SU-DHL-6 (cell line): ENCODE measurements around the gene FUT9.

Experiments
- H2AFZ ChIP-seq: fragments of 200-600 bp; sonication (generic); 2 replicates; pipeline ENCODE4 v1.6.1; 2014; ENCODE audit warnings: low read depth, mild to moderate bottlenecking, moderate library complexity, mixed read lengths, antibody characterized with exemption, low read length; ENCODE audit not compliant: severe bottlenecking
- H3F3A ChIP-seq: fragments of 200-600 bp; shearing (Covaris generic); 2 replicates; pipeline ENCODE4 v1.6.0; 2016; ENCODE audit warnings: antibody characterized with exemption, mild to moderate bottlenecking; ENCODE audit not compliant: insufficient read depth
- H3K27ac ChIP-seq: fragments of 200-600 bp; sonication (generic); 2 replicates; pipeline ENCODE4 v1.5.1; 2016; ENCODE audit warnings: low read depth, mild to moderate bottlenecking, low read length, moderate library complexity, mixed read lengths
- H3K27me3 ChIP-seq: fragments of 200-600 bp; sonication (generic), shearing (Covaris generic); 2 replicates; pipeline ENCODE4 v1.6.0; 2014; ENCODE audit warnings: mild to moderate bottlenecking, low read length
- H3K36me3 ChIP-seq: fragments of 200-600 bp; sonication (generic); 2 replicates; pipeline ENCODE4 v1.6.1; 2014; ENCODE audit warnings: mild to moderate bottlenecking, low read length, mixed read lengths
- H3K4me2 ChIP-seq: fragments of 300-600, 200-600 bp; shearing (Covaris generic), sonication (generic); 2 replicates; pipeline ENCODE4 v1.6.0; 2014; ENCODE audit warnings: low read length, low read depth, mild to moderate bottlenecking; ENCODE audit not compliant: poor library complexity, severe bottlenecking
- H3K4me3 ChIP-seq: fragments of 200-600 bp; sonication (generic); 2 replicates; pipeline ENCODE4 v1.5.1; 2014; ENCODE audit warnings: antibody characterized with exemption, low read length, mild to moderate bottlenecking, mixed read lengths; ENCODE audit not compliant: insufficient read depth, poor library complexity, severe bottlenecking
- H3K79me2 ChIP-seq: fragments of 200-600 bp; sonication (generic); 2 replicates; pipeline ENCODE4 v1.6.1; 2014; ENCODE audit warnings: mild to moderate bottlenecking, low read length, moderate library complexity; ENCODE audit not compliant: insufficient read depth
- H3K9ac ChIP-seq: fragments of 200-600 bp; sonication (generic); 2 replicates; pipeline ENCODE4 v1.7.0; 2014; ENCODE audit warnings: mild to moderate bottlenecking, low read length
- H3K9me2 ChIP-seq: fragments of 200-600 bp; sonication (generic); replicated peaks from 2 replicates; pipeline ENCODE4 v1.6.1; 2014; ENCODE audit warnings: low read length; ENCODE audit not compliant: insufficient read depth
- H3K9me3 ChIP-seq: fragments of 200-600 bp; sonication (generic); 2 replicates; pipeline ENCODE4 v1.6.1; 2014; ENCODE audit warnings: low read length, mixed read lengths; ENCODE audit not compliant: insufficient read depth
- H4K20me1 ChIP-seq: fragments of 200-600 bp; sonication (generic); 2 replicates; pipeline ENCODE4 v1.6.1; 2014; ENCODE audit warnings: low read depth, mild to moderate bottlenecking, antibody characterized with exemption, low read length, moderate library complexity, mixed read lengths
- CTCF ChIP-seq: fragments of 200-600 bp; sonication (generic); IDR thresholded peaks from one replicate; pipeline ENCODE4 v1.5.1; 2017; ENCODE audit warnings: antibody characterized with exemption, mild to moderate bottlenecking, low read length, moderate library complexity; ENCODE audit not compliant: insufficient read depth, poor library complexity, severe bottlenecking
- EZH2phosphoT487 ChIP-seq: fragments of 200-600 bp; sonication (generic), shearing (Covaris generic); conservative IDR thresholded peaks from 2 replicates; pipeline ENCODE4 v1.6.1; 2018; ENCODE audit warnings: mild to moderate bottlenecking, antibody characterized with exemption, low read length, moderate library complexity, mixed read lengths

Gene FUT9

DNA sequence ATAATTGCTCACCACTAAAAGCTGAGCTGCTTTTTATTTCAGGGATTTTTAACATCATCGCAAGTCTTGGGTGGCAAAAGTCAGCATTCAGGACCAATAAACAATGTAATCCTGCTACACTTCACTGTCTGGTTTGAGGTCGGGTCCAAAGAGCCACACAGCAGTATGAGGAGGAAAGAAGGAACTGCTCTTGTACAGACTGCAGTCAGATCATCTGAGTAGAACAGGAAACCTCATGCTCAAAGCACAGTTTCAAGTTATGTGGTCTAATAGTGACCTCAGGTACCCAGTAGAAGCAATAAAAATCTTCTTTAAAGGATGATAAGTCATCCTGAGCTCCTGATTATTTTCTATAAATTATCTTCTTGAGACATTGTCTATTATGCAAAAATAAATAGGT is 211.4 kb downstream of the FUT9 start:
- no peak overlapping the region for H2AFZ ChIP-seq
- H3K9me3 ChIP-seq: no peaks in the 10 kb centered on the region
- no peaks in the 10 kb centered on the region for H4K20me1 ChIP-seq
- no peaks in the 10 kb centered on the region for H3K9me2 ChIP-seq
- no peak overlapping the region for H3K4me3 ChIP-seq
- no peaks in the 10 kb centered on the region for H3K27me3 ChIP-seq
- no peak overlapping the region for H3K4me2 ChIP-seq
- no peak overlapping the region for H3K9ac ChIP-seq
- H3F3A ChIP-seq: no peaks in the 10 kb centered on the region
- no peaks in the 10 kb centered on the region for H3K79me2 ChIP-seq
- no peak overlapping the region for H3K27ac ChIP-seq
- no peak for TF ChIP-seq CTCF
- no peak for TF ChIP-seq EZH2phosphoT487
- H3K36me3 ChIP-seq: no peaks in the 10 kb centered on the region

GRCh38 chr6:96234444-96234843 is 218.7 kb downstream of the FUT9 start:
- TF ChIP-seq EZH2phosphoT487: no peak
- no peak for TF ChIP-seq CTCF
- no peaks in the 10 kb centered on the region for H3K9me3 ChIP-seq
- H4K20me1 ChIP-seq: no peaks in the 10 kb centered on the region
- H3K4me2 ChIP-seq: no peak overlapping the region
- H3F3A ChIP-seq: no peaks in the 10 kb centered on the region
- no peaks in the 10 kb centered on the region for H3K36me3 ChIP-seq
- no peaks in the 10 kb centered on the region for H3K27me3 ChIP-seq
- H3K4me3 ChIP-seq: no peak overlapping the region
- H3K9me2 ChIP-seq: no peaks in the 10 kb centered on the region
- no peak overlapping the region for H3K9ac ChIP-seq
- no peaks in the 10 kb centered on the region for H3K79me2 ChIP-seq
- H3K27ac ChIP-seq: no peak overlapping the region
- H2AFZ ChIP-seq: no peak overlapping the region

DNA sequence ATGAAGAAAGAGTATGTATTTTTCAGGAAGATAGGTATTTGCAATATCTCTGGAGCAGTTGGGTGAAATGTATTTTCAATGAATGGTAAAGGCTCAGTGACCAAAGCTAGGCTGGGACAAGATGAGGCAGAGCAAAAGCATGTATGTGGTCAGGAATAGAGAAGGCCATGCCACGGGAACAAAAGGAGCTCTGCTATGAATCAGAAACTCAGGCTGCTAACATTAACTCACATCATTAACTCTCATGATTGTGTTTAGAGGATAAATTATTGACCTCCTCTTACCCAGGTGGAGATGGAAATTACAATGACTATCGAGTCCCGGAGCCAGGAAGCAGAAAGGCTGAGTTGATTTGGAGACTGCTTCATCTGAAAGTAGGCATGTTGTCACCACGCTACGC is 220.2 kb downstream of the FUT9 start:
- Histone ChIP-seq H3K27ac (no peak overlapping the region), H3F3A (no peaks in the 10 kb centered on the region), H4K20me1 (no peaks in the 10 kb centered on the region), H3K9ac (no peak overlapping the region), H3K4me3 (no peak overlapping the region), H3K4me2 (no peak overlapping the region), H3K36me3 (no peaks in the 10 kb centered on the region), H2AFZ (no peak overlapping the region), H3K9me3 (no peaks in the 10 kb centered on the region), H3K9me2 (no peaks in the 10 kb centered on the region), H3K79me2 (no peaks in the 10 kb centered on the region), H3K27me3 (no peaks in the 10 kb centered on the region)
- TF ChIP-seq EZH2phosphoT487 (no peak), CTCF (no peak)

GRCh38 chr6:96236471-96236870 is 220.7 kb downstream of the FUT9 start:
- no peak for TF ChIP-seq CTCF
- no peak for TF ChIP-seq EZH2phosphoT487
- H3K27me3 ChIP-seq: no peaks in the 10 kb centered on the region
- no peaks in the 10 kb centered on the region for H3K9me3 ChIP-seq
- no peak overlapping the region for H3K27ac ChIP-seq
- H3K4me2 ChIP-seq: no peak overlapping the region
- H3K36me3 ChIP-seq: no peaks in the 10 kb centered on the region
- no peaks in the 10 kb centered on the region for H4K20me1 ChIP-seq
- H2AFZ ChIP-seq: no peak overlapping the region
- no peak overlapping the region for H3K9ac ChIP-seq
- no peak overlapping the region for H3K4me3 ChIP-seq
- no peaks in the 10 kb centered on the region for H3F3A ChIP-seq
- no peaks in the 10 kb centered on the region for H3K79me2 ChIP-seq
- no peaks in the 10 kb centered on the region for H3K9me2 ChIP-seq
